GM18870 (cell line): Measurements from ENCODE around the gene HGFAC.

Source experiments
- ATAC-seq: cut with Tn5 transposase; IDR thresholded peaks from one replicate; pipeline ENCODE4 v1.9.1; 2021; ENCODE audit warnings: moderate library complexity; ENCODE audit not compliant: unreplicated experiment

HGFAC gene

GRCh38 chr4:3484057-3484973 is 42.5 kb downstream of the HGFAC start:
- no peak for ATAC-seq

GRCh38 chr4:3485011-3485791 is 43.4 kb downstream of the HGFAC start:
- ATAC-seq, result no peak

GRCh38 chr4:3485886-3486540 is 44.2 kb downstream of the HGFAC start:
- no peak for ATAC-seq

GRCh38 chr4:3486541-3487540 is 45.1 kb downstream of the HGFAC start:
- ATAC-seq, result no peak

GRCh38 chr4:3487861-3488260 is 46.1 kb downstream of the HGFAC start:
- ATAC-seq, result no peak

GRCh38 chr4:3488820-3489219 is 47.1 kb downstream of the HGFAC start:
- ATAC-seq, result no peak

GRCh38 chr4:3489451-3489962 is 47.7 kb downstream of the HGFAC start:
- no peak for ATAC-seq

GRCh38 chr4:3491681-3492405 is 50.1 kb downstream of the HGFAC start:
- no peak for ATAC-seq

GRCh38 chr4:3492741-3493719 is 51.3 kb downstream of the HGFAC start:
- no peak for ATAC-seq

GRCh38 chr4:3493720-3494461 is 52.1 kb downstream of the HGFAC start:
- no peak for ATAC-seq

- ATAC-seq, result no peak
Observed at GRCh38 chr4:3494462-3494871, 52.7 kb downstream of the HGFAC start.

GRCh38 chr4:3495204-3495975 is 53.6 kb downstream of the HGFAC start:
- ATAC-seq, result no peak

GRCh38 chr4:3496021-3496420 is 54.3 kb downstream of the HGFAC start:
- ATAC-seq, result no peak

- ATAC-seq, result no peak
Observed at GRCh38 chr4:3497095-3497494, 55.3 kb downstream of the HGFAC start.

- ATAC-seq, result no peak
Observed at GRCh38 chr4:3497523-3498389, 56.0 kb downstream of the HGFAC start.

- no peak for ATAC-seq
Observed at GRCh38 chr4:3498407-3498806, 56.6 kb downstream of the HGFAC start.
